Activated T-helper 17 cell treated with anti-CD3 and anti-CD28 coated beads, Interleukin-2, amount 50 U/mL, for 72 hours (primary cell): Measurements from ENCODE around the gene NUCKS1. TPM values are rescaled to one million over a fixed set of nuclear protein-coding genes. Genes with fewer than 3 reads are reported as not detected.
"Not testable (repeated sequence)": the region's sequence is repeated elsewhere in the genome, so short reads cannot be mapped to it uniquely, and the experiment has no call there.

Experiments used
- ATAC-seq: fragments of 150-1000 bp; cut with Tn5 transposase; replicated peaks from 2 replicates; pipeline ENCODE4 v1.10.0; 2021; ENCODE audit warnings: mild to moderate bottlenecking, moderate library complexity
- H3K27ac Mint-ChIP-seq: one replicate; pipeline ENCODE4 v1.8.0; 2022; ENCODE audit warnings: mixed read lengths
- H3K27me3 Mint-ChIP-seq: one replicate; pipeline ENCODE4 v1.8.0; 2022; ENCODE audit warnings: mixed read lengths
- H3K36me3 Mint-ChIP-seq: one replicate; pipeline ENCODE4 v1.8.0; 2022; ENCODE audit warnings: low read depth, mild to moderate bottlenecking, mixed read lengths
- H3K4me1 Mint-ChIP-seq: one replicate; pipeline ENCODE4 v1.8.0; 2022; ENCODE audit warnings: mixed read lengths
- H3K4me3 Mint-ChIP-seq: one replicate; pipeline ENCODE4 v1.8.0; 2022; ENCODE audit warnings: mild to moderate bottlenecking, mixed read lengths
- H3K9me3 Mint-ChIP-seq: one replicate; pipeline ENCODE4 v1.8.0; 2022; ENCODE audit warnings: mixed read lengths
- total RNA-seq, 2 donors: library from RNA; stranded (reverse); gene quantifications; one replicate each; pipeline ENCODE4 v1.2.3, GENCODE V29; 2022

NUCKS1 gene
- total RNA-seq, 2 donors from 2014 or later = 102 to 110 TPM

DNA sequence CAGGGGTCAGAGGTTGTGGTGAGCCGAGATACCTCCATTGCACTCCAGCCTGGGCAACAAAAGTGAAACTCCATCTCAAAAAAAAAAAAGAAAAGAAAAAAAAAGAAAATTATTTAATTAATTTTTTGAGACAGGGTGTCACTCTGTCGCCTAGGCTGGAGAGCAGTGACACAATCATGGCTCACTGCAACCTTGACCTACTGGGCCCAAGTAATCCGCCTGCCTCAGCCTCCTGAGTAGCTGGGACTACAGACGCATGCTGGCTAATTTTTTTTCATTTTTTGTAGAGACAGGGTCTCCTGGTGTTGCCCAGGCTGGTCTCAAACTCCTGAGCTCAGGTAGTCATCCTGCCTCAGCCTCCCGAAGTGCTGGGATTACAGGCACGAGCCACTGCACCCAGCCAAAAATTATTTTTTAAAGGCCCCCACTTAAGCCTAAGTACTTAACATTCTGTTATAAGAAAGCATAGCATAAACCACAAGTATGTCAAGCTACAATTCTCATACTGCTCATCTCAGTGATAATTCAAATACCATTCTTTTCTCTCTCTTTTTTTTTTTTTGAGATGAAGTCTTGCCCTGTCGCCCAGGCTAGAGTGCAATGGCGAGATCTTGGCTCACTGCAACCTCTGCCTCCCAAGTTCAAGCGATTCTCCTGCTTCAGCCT lies 19.9 kb downstream of the NUCKS1 start:
- Mint-ChIP-seq H3K27ac (peak overlapping the region; percentile 25), H3K4me3 (no peak overlapping the region), H3K27me3 (no peaks in the 10 kb centered on the region), H3K9me3 (no peaks in the 10 kb centered on the region), H3K4me1 (peaks cover 10% of the 10 kb centered on the region), H3K36me3 (peaks cover 71% of the 10 kb centered on the region)
- ATAC-seq = no peak

DNA sequence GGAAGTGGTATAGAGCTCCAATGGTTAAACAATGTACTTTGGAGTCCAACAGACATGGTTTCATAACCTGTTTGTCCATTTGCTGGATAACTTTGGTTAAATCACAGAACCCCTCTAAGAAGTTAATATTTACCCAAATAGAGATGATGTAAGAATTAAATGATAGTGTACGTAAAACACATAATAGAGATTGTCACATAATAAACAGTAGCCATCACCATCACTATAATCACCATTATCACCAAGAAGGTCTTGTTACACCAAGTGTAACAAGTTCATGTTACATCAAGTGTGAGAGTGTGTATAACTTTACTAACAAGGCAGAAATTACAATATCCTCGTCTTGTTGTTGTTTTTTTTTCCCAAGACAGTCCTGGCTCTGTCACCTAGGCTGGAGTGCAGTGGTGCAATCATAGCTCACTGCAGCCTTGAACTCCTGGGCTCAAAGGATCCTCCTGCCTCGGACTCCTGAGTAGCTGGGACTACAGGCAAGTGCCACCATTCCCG lies 23.3 kb downstream of the NUCKS1 start:
- ATAC-seq = no peak
- peaks cover 6% of the 10 kb centered on the region for H3K4me1 Mint-ChIP-seq
- H3K27ac Mint-ChIP-seq = no peak overlapping the region
- no peaks in the 10 kb centered on the region for H3K27me3 Mint-ChIP-seq
- H3K4me3 Mint-ChIP-seq = no peak overlapping the region
- H3K9me3 Mint-ChIP-seq = no peaks in the 10 kb centered on the region
- peaks cover 95% of the 10 kb centered on the region for H3K36me3 Mint-ChIP-seq

DNA sequence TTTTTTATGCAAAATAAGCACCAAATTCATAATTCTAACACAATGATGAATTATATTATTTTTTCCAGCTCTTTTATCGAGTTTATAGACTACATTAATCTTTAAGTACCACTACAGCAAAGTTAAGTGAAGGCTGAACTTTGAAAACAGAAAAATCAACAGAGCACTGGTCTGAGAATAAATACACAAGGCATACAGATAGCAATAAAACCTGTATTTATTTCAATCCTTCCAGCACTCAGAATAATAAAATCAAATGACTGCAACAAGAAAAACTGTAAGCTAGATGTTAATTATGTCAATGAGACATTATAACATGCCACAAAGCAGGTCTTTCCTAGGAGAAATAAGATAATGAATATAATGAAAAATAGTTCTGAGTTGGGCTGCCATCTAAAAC lies 24.5 kb downstream of the NUCKS1 start:
- no peaks in the 10 kb centered on the region for H3K27me3 Mint-ChIP-seq

DNA sequence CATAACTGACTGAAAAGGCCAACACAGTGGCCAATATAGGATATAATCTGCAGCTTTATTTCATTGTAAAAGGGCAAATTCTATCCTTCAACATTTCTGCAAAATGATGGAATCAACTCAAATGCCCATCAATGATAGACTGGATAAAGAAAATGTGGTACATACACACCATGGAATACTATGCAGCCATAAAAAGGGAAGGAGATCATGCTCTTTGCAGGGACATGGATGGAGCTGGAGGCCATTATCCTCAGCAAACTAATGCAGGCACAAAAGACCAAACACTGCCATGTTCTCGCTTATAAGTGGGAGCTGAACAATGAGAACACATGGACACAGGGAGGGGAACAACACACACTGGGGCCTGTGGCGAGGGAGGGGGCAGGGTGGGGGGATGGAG lies 29.2 kb downstream of the NUCKS1 start:
- H3K27ac Mint-ChIP-seq, H3K27me3 Mint-ChIP-seq, H3K9me3 Mint-ChIP-seq, H3K4me3 Mint-ChIP-seq, ATAC-seq: not testable (repeated sequence)
- H3K4me1 Mint-ChIP-seq = peaks cover 19% of the 10 kb centered on the region
- peaks cover 97% of the 10 kb centered on the region for H3K36me3 Mint-ChIP-seq

More for the DNA sequence above, 24.5 kb downstream of the NUCKS1 start:
- H3K4me3 Mint-ChIP-seq = no peak overlapping the region
- H3K9me3 Mint-ChIP-seq = no peaks in the 10 kb centered on the region
- no peak for ATAC-seq
- peaks cover 96% of the 10 kb centered on the region for H3K36me3 Mint-ChIP-seq
- peak overlapping the region; percentile 8 for H3K27ac Mint-ChIP-seq
- H3K4me1 Mint-ChIP-seq = peaks cover 6% of the 10 kb centered on the region

DNA sequence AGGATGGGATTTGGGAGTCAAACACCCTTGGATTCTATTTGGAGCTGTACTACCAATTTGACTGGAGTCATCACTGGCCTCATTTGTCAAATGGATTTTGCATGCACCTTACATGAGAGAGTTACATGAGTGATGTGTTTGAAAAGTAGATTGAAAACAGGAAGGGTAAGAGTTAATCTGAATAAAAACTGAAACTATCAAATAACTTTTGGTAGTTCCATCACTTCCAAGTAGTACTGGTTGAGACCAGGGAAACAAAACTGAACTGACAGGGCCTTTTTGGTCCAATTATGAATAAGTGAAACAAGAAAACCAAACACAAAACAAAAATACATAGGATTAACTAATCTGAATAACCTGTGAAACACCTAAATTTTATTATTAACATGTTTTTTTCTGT lies 30.2 kb downstream of the NUCKS1 start:
- Mint-ChIP-seq H3K4me1 (peaks cover 19% of the 10 kb centered on the region), H3K9me3 (no peaks in the 10 kb centered on the region), H3K27me3 (no peaks in the 10 kb centered on the region), H3K27ac (peak overlapping the region; percentile 53), H3K4me3 (peak overlapping the region; percentile 27), H3K36me3 (peaks cover 97% of the 10 kb centered on the region)
- peak; percentile 89 for ATAC-seq

DNA sequence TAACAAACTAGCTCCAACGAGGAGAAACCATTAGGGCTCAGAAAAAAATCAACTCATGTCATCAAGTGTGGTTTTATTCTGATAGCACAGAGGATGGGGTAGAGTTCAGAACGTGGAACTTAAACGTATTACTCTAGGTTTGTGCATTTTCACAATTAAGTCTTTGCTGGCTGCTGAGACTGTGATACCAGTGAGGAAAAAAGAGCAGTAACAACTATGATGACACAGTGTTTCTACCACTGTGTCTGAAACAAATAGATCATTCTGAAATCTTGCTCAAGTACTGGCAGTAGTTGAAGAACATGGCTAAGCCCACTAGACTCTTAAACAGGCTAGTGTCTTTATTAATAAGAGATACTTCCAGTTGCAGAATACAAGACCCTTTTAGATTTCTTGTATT lies 31.0 kb downstream of the NUCKS1 start:
- ATAC-seq = peak; percentile 52
- Mint-ChIP-seq H3K36me3 (peaks cover 92% of the 10 kb centered on the region), H3K9me3 (no peaks in the 10 kb centered on the region), H3K27ac (peak overlapping the region; percentile 53), H3K27me3 (no peaks in the 10 kb centered on the region), H3K4me3 (no peak overlapping the region), H3K4me1 (peaks cover 19% of the 10 kb centered on the region)

DNA sequence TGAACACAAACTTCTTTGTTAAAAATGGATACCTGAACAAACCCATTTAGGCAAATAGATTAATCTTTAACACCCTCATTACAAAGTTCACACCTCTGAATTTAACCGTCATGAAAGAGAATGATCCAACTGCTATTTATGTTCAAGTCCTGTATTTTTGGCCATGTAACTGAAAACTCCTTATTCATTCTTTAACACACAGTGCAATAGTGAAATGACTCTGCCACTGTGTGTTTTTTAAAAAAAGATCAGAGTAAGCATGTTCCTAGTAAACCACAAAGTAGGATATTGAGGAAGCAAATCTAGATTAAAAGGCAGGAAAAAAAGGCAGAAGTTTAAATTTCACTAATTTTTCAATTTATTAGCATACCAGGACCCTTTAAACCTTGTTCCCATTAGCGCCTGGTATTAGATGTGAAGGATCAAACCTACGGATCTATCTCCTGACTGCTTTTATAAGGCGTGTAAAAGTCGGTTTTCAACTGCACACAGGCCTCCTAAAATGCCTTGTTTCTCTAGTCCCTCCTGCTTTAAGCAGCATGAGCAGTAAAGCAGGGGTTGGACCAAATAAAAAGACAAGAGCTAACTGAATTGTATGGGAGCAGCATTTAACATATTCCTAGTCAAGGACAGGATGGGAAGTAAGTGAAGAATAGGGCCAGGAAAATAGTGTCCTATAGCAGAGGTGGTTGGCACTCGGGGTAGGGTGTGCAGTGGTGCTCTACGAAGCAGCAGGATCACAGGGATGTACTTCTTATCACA lies 33.4 kb downstream of the NUCKS1 start:
- no peak for ATAC-seq
- Mint-ChIP-seq H3K27ac (no peak overlapping the region), H3K9me3 (no peaks in the 10 kb centered on the region), H3K4me1 (peaks cover 22% of the 10 kb centered on the region), H3K27me3 (no peaks in the 10 kb centered on the region), H3K36me3 (peaks cover 71% of the 10 kb centered on the region), H3K4me3 (no peak overlapping the region)

DNA sequence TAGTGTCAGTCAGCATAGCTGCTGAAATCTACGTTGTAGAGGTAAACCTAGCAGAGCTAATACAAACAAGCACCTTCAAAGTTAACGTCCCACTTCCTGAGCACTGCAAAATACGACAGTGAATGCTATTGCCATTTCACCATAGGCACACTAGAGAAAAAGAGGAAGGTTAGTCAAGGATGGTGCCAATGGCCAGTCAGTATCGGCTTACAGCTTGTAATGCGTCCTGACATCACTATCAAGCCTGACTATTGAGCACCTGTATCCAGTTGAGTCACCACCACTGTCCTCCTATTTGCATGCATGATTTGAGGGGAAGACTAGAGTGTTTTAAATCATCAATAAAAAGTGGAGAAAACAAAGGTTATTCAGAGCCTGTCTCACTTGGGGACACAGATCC lies 34.4 kb downstream of the NUCKS1 start:
- Mint-ChIP-seq H3K9me3 (no peaks in the 10 kb centered on the region), H3K27me3 (no peaks in the 10 kb centered on the region), H3K27ac (peak overlapping the region; percentile 36), H3K4me1 (peaks cover 28% of the 10 kb centered on the region), H3K36me3 (peaks cover 71% of the 10 kb centered on the region), H3K4me3 (no peak overlapping the region)
- ATAC-seq = no peak

DNA sequence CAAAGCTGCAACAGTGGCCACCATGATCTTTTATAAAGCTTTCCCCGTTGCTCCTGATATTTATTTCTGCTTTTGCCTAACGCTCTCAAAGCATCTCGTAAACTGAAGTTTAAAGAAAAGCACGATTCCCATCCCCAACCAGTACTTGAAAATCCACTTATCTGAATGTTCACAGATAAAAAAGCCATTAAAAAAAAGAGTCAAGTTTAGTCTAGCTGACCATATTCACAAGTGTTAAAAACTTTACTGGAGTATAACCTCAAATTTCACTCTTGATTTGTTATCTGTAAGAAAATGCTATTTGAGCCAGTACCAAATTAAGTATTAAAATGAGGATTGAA lies 35.1 kb downstream of the NUCKS1 start:
- Mint-ChIP-seq H3K27ac (peak overlapping the region; percentile 36), H3K9me3 (no peaks in the 10 kb centered on the region), H3K4me3 (no peak overlapping the region), H3K36me3 (peaks cover 71% of the 10 kb centered on the region), H3K27me3 (no peaks in the 10 kb centered on the region), H3K4me1 (peaks cover 24% of the 10 kb centered on the region)
- no peak for ATAC-seq

DNA sequence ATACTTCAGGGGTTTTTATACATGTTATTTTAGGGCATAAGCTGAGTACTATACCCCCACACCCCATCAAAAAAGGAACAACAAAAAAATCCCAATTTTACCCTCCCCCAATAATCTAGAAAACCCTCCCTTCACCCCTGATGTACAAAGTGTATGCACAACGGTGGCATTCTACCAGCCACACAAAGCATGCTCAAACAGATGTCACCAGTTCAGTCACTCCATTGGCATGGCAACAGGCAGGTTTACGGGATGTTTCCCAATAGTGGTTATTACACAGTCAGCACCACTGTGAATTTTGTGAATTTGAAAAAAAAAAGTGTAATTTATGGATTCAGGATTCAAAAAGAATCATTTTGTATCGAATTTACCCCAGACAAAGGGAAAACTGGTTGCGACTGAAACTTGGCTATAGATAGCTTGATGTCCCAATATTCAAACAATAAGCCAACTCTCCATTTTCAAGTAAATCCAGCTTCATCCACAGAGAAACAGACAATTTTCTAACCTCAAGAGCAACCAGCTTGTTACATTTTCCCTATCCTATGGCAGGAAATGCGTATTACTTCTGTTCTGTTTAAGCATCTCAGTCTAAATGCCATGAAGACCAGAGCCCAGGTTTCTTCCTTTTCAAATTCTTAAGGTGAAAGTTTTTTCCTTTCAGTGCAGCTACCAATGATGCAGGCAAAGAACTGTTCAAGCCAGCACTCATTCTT lies 35.6 kb downstream of the NUCKS1 start:
- no peaks in the 10 kb centered on the region for H3K9me3 Mint-ChIP-seq
- peaks cover 70% of the 10 kb centered on the region for H3K36me3 Mint-ChIP-seq
- no peak overlapping the region for H3K27ac Mint-ChIP-seq
- ATAC-seq = no peak
- H3K4me1 Mint-ChIP-seq = peaks cover 19% of the 10 kb centered on the region
- no peak overlapping the region for H3K4me3 Mint-ChIP-seq
- H3K27me3 Mint-ChIP-seq = no peaks in the 10 kb centered on the region

DNA sequence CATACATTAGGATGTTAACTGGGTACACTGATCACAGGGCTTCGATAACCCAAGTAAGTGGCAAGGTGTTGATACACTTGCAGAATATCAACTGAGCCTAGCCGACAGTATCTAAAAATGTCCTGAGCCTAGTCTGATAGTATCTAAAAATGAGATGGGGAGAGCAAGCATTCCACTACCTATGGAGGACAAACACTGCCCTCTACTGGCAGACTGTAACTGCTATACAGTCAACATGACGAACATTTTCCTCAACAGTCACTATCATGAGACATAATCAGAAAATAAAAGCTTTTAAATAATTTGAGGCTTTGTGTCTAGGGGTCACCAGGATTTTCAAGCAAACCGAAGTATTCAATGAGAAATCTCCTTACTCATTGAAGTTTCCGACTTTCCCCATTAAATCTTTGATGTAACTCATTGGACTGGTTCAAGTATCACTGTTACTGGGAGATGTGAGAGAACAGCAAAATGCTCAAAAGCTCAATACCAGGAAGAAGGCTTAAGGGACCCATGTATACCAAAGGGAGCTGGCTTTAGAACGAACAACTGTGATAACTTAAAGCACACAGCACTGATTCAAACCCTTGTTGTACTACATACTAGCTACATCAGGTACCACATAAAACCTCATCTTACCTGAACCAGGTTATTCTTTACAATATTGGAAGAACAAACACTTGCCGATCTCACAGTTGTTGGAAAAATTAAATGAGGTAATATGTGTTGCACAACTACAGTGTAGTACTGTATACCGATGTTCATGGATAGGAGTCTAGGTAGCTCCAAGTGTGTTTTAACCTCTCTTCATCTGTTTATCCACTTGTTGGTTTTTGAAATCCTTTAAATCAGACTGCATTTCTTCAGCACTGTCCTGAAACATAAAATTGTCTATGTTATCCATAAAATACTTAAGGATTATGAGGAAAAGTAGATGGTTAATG lies 38.6 kb downstream of the NUCKS1 start:
- peaks cover 52% of the 10 kb centered on the region for H3K36me3 Mint-ChIP-seq
- peaks cover 13% of the 10 kb centered on the region for H3K4me1 Mint-ChIP-seq
- ATAC-seq = peak; percentile 88
- H3K4me3 Mint-ChIP-seq = no peak overlapping the region
- H3K27me3 Mint-ChIP-seq = no peaks in the 10 kb centered on the region
- no peaks in the 10 kb centered on the region for H3K9me3 Mint-ChIP-seq
- peak overlapping the region; percentile 80 for H3K27ac Mint-ChIP-seq

DNA sequence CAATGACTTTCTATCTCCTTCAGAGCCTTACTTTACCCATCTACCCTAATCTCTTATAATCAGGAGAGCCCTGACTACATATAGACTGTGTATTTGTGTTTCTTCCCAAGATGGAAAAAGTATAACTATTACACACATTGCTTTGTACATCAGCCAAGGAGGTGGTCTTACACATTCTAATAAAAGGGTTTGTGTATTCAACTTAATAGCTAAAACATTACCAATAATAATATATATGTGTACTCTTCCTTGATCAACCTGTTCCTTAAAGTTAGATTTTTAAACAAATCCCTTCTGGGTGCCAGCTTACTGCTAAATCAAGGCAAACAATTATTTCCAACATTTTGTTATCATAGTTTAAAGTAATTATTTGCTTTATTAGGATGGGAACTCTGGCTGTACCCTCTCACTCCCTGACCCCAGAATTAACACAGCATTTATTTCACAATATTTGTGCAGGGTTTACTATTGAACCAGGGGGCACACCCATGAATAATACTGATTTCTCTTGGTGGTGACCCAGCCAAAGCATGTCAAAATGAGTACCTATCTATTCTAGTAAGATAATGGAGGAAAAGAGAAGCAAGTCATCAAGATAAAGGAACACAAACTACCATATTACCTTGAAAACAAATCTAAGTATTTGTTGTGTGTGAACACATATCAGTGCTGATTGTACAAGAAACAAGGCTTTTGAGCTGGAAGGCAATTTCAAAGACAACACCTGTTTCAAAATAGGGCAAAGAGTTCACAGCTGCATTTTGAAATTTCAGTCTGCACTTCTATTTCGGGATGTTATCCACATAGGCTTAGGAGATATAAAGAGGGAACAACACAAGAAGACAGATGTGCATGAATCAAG lies 39.5 kb downstream of the NUCKS1 start:
- Mint-ChIP-seq H3K9me3 (no peaks in the 10 kb centered on the region), H3K27me3 (no peaks in the 10 kb centered on the region), H3K4me3 (no peak overlapping the region), H3K4me1 (peaks cover 13% of the 10 kb centered on the region), H3K27ac (no peak overlapping the region), H3K36me3 (peaks cover 42% of the 10 kb centered on the region)
- ATAC-seq = no peak

DNA sequence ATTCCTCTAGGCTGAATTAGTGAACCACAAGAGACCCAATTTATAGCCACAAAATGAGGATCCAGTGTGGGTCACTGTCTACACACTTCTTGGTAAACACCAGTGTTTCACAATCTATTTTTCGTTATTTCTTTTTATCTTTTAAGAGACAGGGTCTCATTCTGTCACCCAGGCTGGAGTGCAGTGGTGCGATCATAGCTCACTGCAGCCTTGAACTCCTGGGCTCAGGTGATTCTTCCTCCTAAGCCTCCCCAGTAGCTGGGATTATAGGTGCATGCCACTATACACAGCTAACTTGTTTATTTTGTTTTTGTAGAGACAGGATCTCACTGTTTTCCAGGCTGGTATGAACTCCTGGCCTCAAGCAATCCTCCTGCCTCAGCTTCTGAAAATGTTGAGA lies 40.3 kb downstream of the NUCKS1 start:
- Mint-ChIP-seq H3K27ac (no peak overlapping the region), H3K27me3 (no peaks in the 10 kb centered on the region), H3K36me3 (peaks cover 40% of the 10 kb centered on the region), H3K4me1 (peaks cover 16% of the 10 kb centered on the region), H3K4me3 (no peak overlapping the region), H3K9me3 (no peaks in the 10 kb centered on the region)
- ATAC-seq = no peak
